HepG2 (cell line): ENCODE data around the gene IL12B. TPM values are rescaled to one million over a fixed set of nuclear protein-coding genes. Genes with fewer than 3 reads are reported as not detected.

Experiments used
- ATAC-seq: fragments of 200-7000 bp; cut with Tn5 transposase; 3 replicates; pipeline ENCODE4 v1.9.1; 2020; ENCODE audit warnings: mild to moderate bottlenecking, moderate library complexity
- BruUV-seq: library from RNA; stranded (reverse); fragments of 400-500 nt; replicated peaks from 2 replicates; lab custom pipeline; 2021; lab: Mats Ljungman, UMichigan
- CTCF ChIA-PET: fragments of 300-600 bp; formaldehyde crosslinking; extraction: SDS; loops from one replicate; lab custom pipeline; 2021; ENCODE audit warnings: low total read pairs, inconsistent platforms, low intra/inter-chr PET ratio; lab: Yijun Ruan, JAX
- POLR2A ChIA-PET: fragments of 350-600 bp; sonication (Branson Sonifier 250); formaldehyde crosslinking; loops from one replicate; lab custom pipeline; 2020; ENCODE audit warnings: antibody characterized with exemption, inconsistent platforms; lab: Yijun Ruan, JAX
- DNase-seq: peaks from one replicate; pipeline ENCODE4 v3.0.0-alpha.2; 2015; ENCODE audit warnings: low spot score
- FAIRE-seq: peaks from 3 replicates; lab custom pipeline; 2011; peaks lifted over from hg19 to GRCh38; lab: Jason Lieb, UNC
- H2AFZ ChIP-seq: one replicate; pipeline ENCODE4 v1.6.1; 2011; ENCODE audit warnings: low read length, inconsistent platforms
- H3K27ac ChIP-seq: fragments of 300-600 bp; 3 replicates; pipeline ENCODE4 v1.8.0; 2011; ENCODE audit warnings: mixed run types, mild to moderate bottlenecking, mixed read lengths, low read length, inconsistent platforms; ENCODE audit not compliant: insufficient read depth; ENCODE audit errors: extremely low read length
- H3K27me3 ChIP-seq, 2 experiments: fragments of 200-600 bp in 1 of 2; 2 replicates in 1 of 2; 3 replicates in 1 of 2; pipeline versions ENCODE4 v1.6.0 to v1.8.0; 2011; ENCODE audit warnings: low read length in 2 of 2, mild to moderate bottlenecking in 2 of 2, moderate library complexity in 2 of 2, inconsistent platforms in 1 of 2; ENCODE audit not compliant: insufficient read depth in 2 of 2, control insufficient read depth in 1 of 2
- H3K36me3 ChIP-seq, 2 experiments: fragments of 200-600 bp in 1 of 2; replicated peaks in 1 of 2; 2 replicates in 1 of 2; 3 replicates in 1 of 2; pipeline versions ENCODE4 v1.5.1 to v1.8.0; 2011; ENCODE audit warnings: low read length in 2 of 2, inconsistent platforms in 1 of 2; ENCODE audit not compliant: insufficient read depth in 2 of 2, control insufficient read depth in 1 of 2
- H3K4me1 ChIP-seq: 2 replicates; pipeline ENCODE4 v1.5.1; 2012; ENCODE audit warnings: low read length, inconsistent platforms; ENCODE audit not compliant: insufficient read depth
- H3K4me2 ChIP-seq: 2 replicates; pipeline ENCODE4 v1.6.0; 2011; ENCODE audit warnings: low read depth, low read length, inconsistent platforms
- H3K4me3 ChIP-seq, 3 experiments: fragments of 200-600 bp in 1 of 3; sonication (generic), shearing (Covaris generic) in 1 of 3; replicated peaks in 1 of 3; 2 replicates each; pipeline ENCODE4 v1.5.1; 2011 to 2016; ENCODE audit warnings: low read length in 3 of 3, inconsistent platforms in 2 of 3, low read depth in 2 of 3, mild to moderate bottlenecking in 2 of 3, control low read depth in 1 of 3, mixed read lengths in 1 of 3; ENCODE audit not compliant: insufficient read depth in 1 of 3
- H3K79me2 ChIP-seq: one replicate; pipeline ENCODE4 v1.6.1; 2011; ENCODE audit warnings: low read length, inconsistent platforms; ENCODE audit not compliant: insufficient read depth
- H3K9ac ChIP-seq: 2 replicates; pipeline ENCODE4 v1.6.0; 2011; ENCODE audit warnings: mild to moderate bottlenecking, low read depth, low read length, inconsistent platforms; ENCODE audit not compliant: insufficient read depth
- H3K9me3 ChIP-seq: 2 replicates; pipeline ENCODE4 v1.5.1; 2012; ENCODE audit warnings: mild to moderate bottlenecking, low read length
- H4K20me1 ChIP-seq: 2 replicates; pipeline ENCODE4 v1.6.0; 2011; ENCODE audit warnings: inconsistent platforms, mild to moderate bottlenecking, low read length, moderate library complexity; ENCODE audit not compliant: insufficient read depth
- GTF3A ChIP-seq: sonication (generic); formaldehyde crosslinking; conservative IDR thresholded peaks from 2 replicates; pipeline ENCODE4 v1.4.0; 2020; ENCODE audit warnings: mild to moderate bottlenecking, missing genetic modification reagents
- MBNL3 ChIP-seq: fragments of 250-450 bp; sonication (Bioruptor Pico); conservative IDR thresholded peaks from 2 replicates; pipeline ENCODE4 v1.8.0; 2022; ENCODE audit warnings: mild to moderate bottlenecking, inconsistent platforms
- RORA ChIP-seq: sonication (generic); formaldehyde crosslinking; IDR thresholded peaks from 2 replicates; pipeline ENCODE4 v1.5.0; 2020; ENCODE audit warnings: mild to moderate bottlenecking, missing genetic modification reagents, moderate library complexity
- ZBTB20 ChIP-seq: sonication (generic); formaldehyde crosslinking; IDR thresholded peaks from 2 replicates; pipeline ENCODE4 v1.8.1; 2023; ENCODE audit warnings: missing genetic modification reagents, low read depth, mild to moderate bottlenecking, borderline replicate concordance
- ZFP1 ChIP-seq: IDR thresholded peaks from 2 replicates; pipeline ENCODE4 v1.6.1; 2016
- ZNF33B ChIP-seq: sonication (generic); formaldehyde crosslinking; IDR thresholded peaks from 2 replicates; pipeline ENCODE4 v1.5.1; 2020; ENCODE audit warnings: mild to moderate bottlenecking, missing genetic modification reagents
- ZNF761 ChIP-seq: sonication (generic); formaldehyde crosslinking; conservative IDR thresholded peaks from 2 replicates; pipeline ENCODE4 v1.4.0; 2020; ENCODE audit warnings: mild to moderate bottlenecking, missing genetic modification reagents
- ZNF766 ChIP-seq: sonication (generic); formaldehyde crosslinking; IDR thresholded peaks from 2 replicates; pipeline ENCODE4 v1.5.0; 2020; ENCODE audit warnings: missing genetic modification reagents, borderline replicate concordance
- WGBS: methylation state at CpG from one replicate; pipeline ENCODE4 v1.1.6; 2017; ENCODE audit warnings: low lambda C conversion rate; 5-methylcytosine and 5-hydroxymethylcytosine counted together
- in situ Hi-C: cut with HindIII; loops from 2 replicates; pipeline ENCODE4 v1.10.0; 2017; ENCODE audit warnings: low pct_unique_long_range_greater_than_20kb; ENCODE audit not compliant: extremely low pct_ligation_motif_present
- intact Hi-C: fragments of 100-400 bp; cut with micrococcal nuclease; formaldehyde crosslinking; loops from one replicate; pipeline ENCODE4 v1.10.0; 2022; ENCODE audit not compliant: unreplicated experiment
- polyA plus RNA-seq, 8 experiments: library from polyadenylated mRNA; depleted of rRNA in 3 of 8; stranded (reverse) in 7 of 8; unstranded in 1 of 8; fragments of >200 nt; fragmentation: Illumina TruSeq in 4 of 8; extraction: Trizol in 4 of 8; gene quantifications; 2 replicates each; pipeline versions ENCODE4 v1.2.1 to v1.2.3, GENCODE V29; 2011 to 2016; ENCODE audit warnings: low read depth in 4 of 8, missing spikeins in 1 of 8, mixed read lengths in 1 of 8; ENCODE audit not compliant: insufficient read depth in 1 of 8
- total RNA-seq, 5 experiments: library from RNA; depleted of rRNA; stranded (reverse); fragments of >200 nt; fragmentation: Illumina TruSeq; extraction: Trizol; gene quantifications; 2 replicates each; pipeline ENCODE4 v1.2.3, GENCODE V29; 2016; ENCODE audit warnings: low read depth in 1 of 5
- TF ChIP-seq, protein P1 (sequence below): IDR thresholded peaks from 2 replicates; pipeline ENCODE4 v1.6.1; 2016; ENCODE audit warnings: low read depth, missing genetic modification reagents, missing compliant biosample characterization
- TF ChIP-seq, protein P2 (sequence below): sonication (generic); formaldehyde crosslinking; conservative IDR thresholded peaks from 2 replicates; pipeline ENCODE4 v1.4.0; 2020; ENCODE audit warnings: missing genetic modification reagents
- TF ChIP-seq, protein P3 (sequence below): IDR thresholded peaks from 2 replicates; pipeline ENCODE4 v1.4.0; 2020; ENCODE audit warnings: mild to moderate bottlenecking, missing genetic modification reagents

IL12B gene
- total and polyA plus RNA-seq, 2 of the 13 experiments (the other 11 are each of a cell fraction or from before 2014, with no cell fraction given): not detected

DNA sequence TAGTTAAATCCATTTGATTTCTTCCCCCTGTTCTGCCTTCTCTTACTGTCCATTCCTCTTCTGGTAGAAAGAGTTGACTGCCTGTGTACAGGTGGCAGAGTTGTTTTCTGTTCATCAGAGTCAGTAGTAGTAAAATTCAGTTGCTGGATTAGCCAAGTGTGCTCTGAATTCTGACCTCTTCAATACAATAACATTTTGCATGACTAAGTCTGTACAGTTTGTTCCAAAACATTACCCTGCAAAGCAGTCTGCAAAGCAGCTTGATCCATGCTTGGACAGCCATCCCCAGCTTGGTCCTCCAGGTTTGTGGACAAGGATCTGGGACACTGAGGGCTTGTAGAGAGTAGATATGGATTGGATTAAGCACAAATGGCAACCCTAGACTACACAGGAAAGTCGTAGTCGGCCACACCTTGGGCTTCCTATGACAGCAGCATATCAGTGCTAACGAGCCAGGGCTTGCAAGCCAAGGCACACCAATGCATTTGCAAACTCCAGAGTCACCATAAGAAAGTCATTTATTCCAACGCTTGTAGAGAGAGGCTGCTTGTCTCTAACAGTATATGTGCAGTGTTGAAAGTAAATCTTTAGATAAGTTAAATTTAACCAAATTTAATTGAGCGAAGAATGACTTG, 25.2 kb downstream of the IL12B start (continued):
- TF ChIP-seq MBNL3 (CRISPR knock-in tag): no peak
- no peak for TF ChIP-seq ZFP1 (CRISPR knock-in tag)
- TF ChIP-seq, protein P1, sequence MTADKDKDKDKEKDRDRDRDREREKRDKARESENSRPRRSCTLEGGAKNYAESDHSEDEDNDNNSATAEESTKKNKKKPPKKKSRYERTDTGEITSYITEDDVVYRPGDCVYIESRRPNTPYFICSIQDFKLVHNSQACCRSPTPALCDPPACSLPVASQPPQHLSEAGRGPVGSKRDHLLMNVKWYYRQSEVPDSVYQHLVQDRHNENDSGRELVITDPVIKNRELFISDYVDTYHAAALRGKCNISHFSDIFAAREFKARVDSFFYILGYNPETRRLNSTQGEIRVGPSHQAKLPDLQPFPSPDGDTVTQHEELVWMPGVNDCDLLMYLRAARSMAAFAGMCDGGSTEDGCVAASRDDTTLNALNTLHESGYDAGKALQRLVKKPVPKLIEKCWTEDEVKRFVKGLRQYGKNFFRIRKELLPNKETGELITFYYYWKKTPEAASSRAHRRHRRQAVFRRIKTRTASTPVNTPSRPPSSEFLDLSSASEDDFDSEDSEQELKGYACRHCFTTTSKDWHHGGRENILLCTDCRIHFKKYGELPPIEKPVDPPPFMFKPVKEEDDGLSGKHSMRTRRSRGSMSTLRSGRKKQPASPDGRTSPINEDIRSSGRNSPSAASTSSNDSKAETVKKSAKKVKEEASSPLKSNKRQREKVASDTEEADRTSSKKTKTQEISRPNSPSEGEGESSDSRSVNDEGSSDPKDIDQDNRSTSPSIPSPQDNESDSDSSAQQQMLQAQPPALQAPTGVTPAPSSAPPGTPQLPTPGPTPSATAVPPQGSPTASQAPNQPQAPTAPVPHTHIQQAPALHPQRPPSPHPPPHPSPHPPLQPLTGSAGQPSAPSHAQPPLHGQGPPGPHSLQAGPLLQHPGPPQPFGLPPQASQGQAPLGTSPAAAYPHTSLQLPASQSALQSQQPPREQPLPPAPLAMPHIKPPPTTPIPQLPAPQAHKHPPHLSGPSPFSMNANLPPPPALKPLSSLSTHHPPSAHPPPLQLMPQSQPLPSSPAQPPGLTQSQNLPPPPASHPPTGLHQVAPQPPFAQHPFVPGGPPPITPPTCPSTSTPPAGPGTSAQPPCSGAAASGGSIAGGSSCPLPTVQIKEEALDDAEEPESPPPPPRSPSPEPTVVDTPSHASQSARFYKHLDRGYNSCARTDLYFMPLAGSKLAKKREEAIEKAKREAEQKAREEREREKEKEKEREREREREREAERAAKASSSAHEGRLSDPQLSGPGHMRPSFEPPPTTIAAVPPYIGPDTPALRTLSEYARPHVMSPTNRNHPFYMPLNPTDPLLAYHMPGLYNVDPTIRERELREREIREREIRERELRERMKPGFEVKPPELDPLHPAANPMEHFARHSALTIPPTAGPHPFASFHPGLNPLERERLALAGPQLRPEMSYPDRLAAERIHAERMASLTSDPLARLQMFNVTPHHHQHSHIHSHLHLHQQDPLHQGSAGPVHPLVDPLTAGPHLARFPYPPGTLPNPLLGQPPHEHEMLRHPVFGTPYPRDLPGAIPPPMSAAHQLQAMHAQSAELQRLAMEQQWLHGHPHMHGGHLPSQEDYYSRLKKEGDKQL: no peak
- TF ChIP-seq ZNF761 (CRISPR knock-in tag): no peak
- TF ChIP-seq, protein P2, sequence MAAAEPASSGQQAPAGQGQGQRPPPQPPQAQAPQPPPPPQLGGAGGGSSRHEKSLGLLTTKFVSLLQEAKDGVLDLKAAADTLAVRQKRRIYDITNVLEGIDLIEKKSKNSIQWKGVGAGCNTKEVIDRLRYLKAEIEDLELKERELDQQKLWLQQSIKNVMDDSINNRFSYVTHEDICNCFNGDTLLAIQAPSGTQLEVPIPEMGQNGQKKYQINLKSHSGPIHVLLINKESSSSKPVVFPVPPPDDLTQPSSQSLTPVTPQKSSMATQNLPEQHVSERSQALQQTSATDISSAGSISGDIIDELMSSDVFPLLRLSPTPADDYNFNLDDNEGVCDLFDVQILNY (CRISPR knock-in tag): no peak

DNA sequence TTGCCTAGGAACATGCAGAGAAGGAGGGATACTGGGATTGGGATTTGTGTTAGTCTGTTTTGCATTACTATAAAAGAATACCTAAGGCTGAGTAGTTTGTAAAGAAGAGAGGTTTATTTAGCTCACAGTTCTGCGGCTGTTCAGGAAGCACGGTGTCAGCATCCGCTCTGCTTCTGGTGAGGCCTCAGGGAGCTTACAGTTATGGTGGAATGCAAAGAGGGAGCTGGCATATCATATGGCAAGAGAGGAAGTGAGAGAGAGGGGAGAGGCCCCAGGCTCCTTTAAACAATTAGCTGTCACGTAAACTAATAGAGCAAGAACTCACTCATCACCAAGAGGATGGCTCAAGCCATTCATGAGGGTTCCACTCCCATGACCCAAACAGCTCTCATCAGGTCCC, 27.0 kb downstream of the IL12B start:
- POLR2A ChIA-PET: interaction anchor here (1.1 kb wide), 1 partner anchor 95 kb away, joined by 3 read pairs; no protein-coding TSS in a partner anchor
- H3K9ac ChIP-seq: no peak overlapping the region
- no peaks in the 10 kb centered on the region for H4K20me1 ChIP-seq
- H3K79me2 ChIP-seq: no peaks in the 10 kb centered on the region
- H3K4me1 ChIP-seq: peaks cover 6% of the 10 kb centered on the region; the same call in 1 of the 2 replicates
- H3K4me2 ChIP-seq: no peak overlapping the region
- DNase-seq (no peak), FAIRE-seq (no peak), ATAC-seq (no peak)
- peaks cover 10% of the 10 kb centered on the region; the same call in 1 of the 2 replicates for H3K9me3 ChIP-seq
- WGBS: 76% methylated on average over 4 of the region's 4 CpGs
- no TSS peak for BruUV-seq
- intact Hi-C loops (no loop called here), in situ Hi-C loops (no loop called here)
- TF ChIP-seq ZNF766 (CRISPR knock-in tag) (0 out of 2 replicates have a peak, but pooled peaks have one; percentile 46), GTF3A (CRISPR knock-in tag) (no peak), ZBTB20 (CRISPR knock-in tag) (no peak), ZNF33B (CRISPR knock-in tag) (no peak), RORA (CRISPR knock-in tag) (no peak)
- TF ChIP-seq, protein P3, sequence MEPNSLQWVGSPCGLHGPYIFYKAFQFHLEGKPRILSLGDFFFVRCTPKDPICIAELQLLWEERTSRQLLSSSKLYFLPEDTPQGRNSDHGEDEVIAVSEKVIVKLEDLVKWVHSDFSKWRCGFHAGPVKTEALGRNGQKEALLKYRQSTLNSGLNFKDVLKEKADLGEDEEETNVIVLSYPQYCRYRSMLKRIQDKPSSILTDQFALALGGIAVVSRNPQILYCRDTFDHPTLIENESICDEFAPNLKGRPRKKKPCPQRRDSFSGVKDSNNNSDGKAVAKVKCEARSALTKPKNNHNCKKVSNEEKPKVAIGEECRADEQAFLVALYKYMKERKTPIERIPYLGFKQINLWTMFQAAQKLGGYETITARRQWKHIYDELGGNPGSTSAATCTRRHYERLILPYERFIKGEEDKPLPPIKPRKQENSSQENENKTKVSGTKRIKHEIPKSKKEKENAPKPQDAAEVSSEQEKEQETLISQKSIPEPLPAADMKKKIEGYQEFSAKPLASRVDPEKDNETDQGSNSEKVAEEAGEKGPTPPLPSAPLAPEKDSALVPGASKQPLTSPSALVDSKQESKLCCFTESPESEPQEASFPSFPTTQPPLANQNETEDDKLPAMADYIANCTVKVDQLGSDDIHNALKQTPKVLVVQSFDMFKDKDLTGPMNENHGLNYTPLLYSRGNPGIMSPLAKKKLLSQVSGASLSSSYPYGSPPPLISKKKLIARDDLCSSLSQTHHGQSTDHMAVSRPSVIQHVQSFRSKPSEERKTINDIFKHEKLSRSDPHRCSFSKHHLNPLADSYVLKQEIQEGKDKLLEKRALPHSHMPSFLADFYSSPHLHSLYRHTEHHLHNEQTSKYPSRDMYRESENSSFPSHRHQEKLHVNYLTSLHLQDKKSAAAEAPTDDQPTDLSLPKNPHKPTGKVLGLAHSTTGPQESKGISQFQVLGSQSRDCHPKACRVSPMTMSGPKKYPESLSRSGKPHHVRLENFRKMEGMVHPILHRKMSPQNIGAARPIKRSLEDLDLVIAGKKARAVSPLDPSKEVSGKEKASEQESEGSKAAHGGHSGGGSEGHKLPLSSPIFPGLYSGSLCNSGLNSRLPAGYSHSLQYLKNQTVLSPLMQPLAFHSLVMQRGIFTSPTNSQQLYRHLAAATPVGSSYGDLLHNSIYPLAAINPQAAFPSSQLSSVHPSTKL: no peak
- H3K4me3 ChIP-seq: no peak overlapping the region
- CTCF ChIA-PET: no interaction called here
- no peak overlapping the region for H2AFZ ChIP-seq
- no peaks in the 10 kb centered on the region for H3K36me3 ChIP-seq
- peaks cover 0 to 7% of the 10 kb centered on the region in 2 experiments; a peak in 1 of 5 replicates for H3K27me3 ChIP-seq
- no peak overlapping the region for H3K27ac ChIP-seq
